HG03097 (cell line): ENCODE measurements around the gene SURF4.
"Not testable (repeated sequence)": the region's sequence is repeated elsewhere in the genome, so short reads cannot be mapped to it uniquely, and the experiment has no call there.

Source experiments
- ATAC-seq: cut with Tn5 transposase; IDR thresholded peaks from one replicate; pipeline ENCODE4 v1.9.1; 2021; ENCODE audit not compliant: unreplicated experiment, low FRiP score

SURF4 gene

DNA sequence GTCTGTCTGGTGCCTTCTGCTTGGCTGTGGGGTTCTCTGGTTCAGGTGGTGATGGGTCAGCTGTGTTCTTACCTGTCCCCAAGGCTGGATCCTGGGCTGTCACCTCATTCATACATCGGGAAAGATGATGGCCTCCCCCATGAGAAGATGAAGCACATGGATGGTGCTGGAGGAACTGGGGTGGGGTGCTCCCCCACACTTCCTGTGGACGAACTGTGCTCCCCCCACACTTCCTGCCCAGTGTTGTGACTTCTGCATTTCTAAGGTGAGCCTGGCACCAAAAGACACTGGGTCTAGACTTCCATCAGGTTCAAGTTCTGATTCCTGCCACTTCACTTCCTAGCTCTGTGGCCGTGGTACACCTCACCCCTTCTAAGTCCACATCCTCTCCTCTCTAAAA is 35.6 kb downstream of the SURF4 start:
- ATAC-seq, result no peak

DNA sequence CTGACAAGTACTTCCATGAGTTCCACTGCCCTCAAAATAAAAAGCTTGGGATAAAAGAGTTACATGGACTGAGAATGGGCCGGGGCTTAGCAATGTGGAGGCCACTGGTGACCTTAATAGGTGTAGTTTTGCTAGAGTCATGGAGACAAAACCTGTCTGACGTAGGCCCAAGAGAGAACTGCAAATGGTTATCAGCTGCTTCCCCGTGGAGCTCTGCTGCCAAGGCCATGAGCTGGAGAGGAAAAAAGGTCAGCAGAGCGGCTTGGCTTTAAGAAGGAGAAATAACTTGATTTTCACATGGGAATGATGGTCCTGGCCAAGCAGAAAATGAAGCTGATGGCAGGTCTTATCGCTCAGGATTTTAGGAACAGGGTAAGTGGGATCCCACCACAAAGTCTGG is 36.2 kb downstream of the SURF4 start:
- no peak for ATAC-seq

DNA sequence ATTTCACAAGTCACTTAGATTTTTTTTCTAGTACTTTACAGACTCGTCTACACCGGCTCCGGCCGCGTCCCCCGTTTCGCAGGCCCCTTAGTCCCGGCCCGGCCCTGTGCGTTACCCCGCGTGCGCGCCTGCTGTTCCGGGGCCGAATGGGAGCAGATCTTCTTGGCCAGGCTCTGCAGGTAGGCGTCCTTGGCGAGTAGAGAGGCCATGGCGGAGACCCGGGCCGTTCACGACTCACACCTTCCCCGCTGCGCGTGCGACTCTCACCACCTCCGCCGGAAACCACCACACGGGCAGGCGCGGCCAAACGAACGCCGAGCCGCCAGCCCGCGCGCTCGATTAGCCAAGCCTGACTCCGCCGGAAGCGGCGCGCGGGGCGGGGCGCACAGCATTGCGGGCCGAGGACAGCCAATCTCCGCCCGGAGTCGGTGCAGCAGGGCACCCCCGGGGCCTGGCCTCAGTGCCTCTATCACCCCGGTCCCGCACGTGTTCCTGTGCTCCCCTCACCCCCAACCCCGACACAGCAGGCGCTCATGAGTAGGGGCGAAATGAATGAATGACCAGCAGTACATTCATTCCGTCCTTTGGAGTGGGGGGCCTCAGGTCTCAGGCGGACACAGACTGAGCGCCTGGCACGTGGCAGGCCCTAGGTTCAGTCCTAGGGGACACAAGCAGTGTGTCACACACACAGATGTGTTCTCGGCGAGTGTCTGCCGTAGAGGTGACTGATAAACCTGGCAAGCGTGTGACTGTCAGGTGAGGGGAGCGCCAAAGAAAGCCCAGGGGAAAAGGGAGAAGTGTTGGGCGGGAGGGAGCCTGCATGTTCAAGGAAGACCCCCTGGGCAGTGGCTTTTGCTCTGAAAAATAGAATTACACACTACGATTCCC is 39.7 kb downstream of the SURF4 start, which contains the start of gene SURF6:
SURF6 (minus strand) TSS at position 265 of the 888 bp plus-strand sequence; CDS start at position 209, 56 bp downstream.
- peak; percentile 75 for ATAC-seq

DNA sequence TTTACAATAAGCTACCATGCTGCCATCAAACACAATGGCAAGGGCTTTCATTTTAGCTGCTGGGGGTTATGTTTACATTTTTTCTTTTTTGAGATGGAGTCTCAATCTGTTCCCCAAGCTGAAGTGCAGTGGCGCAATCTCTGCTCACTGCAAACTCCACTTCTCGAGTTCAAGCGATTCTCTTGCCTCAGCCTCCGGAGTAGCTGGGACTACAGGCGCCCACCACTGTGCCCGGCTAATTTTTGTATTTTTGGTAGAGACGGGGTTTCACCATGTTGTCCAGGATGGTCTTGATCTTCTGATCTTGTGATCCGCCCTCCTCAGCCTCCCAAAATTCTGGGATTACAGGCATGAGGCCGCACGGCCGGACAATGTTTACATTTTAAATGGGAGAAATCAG is 41.0 kb downstream of the SURF4 start:
- not testable (repeated sequence) for ATAC-seq

DNA sequence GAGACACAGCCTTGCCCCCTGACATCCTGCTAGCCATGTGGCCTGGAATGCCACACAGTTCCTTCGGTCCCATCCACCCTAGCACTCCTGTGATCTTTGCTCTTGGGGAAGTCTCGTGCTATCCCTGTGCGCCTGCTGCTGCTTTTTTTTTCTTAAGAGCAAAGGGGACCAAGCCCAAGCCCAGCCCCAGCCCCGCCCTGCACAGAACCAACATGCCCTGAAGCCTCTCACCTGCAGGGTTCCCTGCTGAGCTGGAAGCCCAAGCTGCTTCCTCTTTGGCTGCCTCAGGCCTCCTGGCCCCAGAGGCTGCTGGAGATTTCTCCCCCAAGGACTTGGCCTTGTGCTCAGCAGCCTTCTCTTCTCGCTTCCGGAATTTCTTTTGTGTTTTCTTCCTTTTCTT is 41.7 kb downstream of the SURF4 start:
- ATAC-seq, result no peak

DNA sequence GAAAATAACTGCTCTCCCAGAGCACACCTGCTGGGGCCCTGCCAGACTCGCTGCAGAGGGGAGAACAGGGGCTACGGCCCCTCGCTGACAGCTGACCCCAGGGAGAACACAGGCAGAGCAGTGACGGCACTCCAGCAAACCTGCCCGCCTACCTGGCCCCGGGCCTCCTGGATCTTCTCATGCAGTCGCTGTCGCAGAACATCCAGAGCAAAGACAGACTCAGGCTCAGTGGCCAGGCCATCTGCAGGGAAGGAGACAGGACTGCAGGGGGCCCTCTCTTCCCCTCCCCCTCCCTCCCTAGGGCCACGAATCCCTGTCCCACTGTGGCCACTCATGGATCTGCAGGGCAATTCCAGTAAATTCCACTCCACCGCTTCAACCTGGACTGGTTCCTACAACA is 42.3 kb downstream of the SURF4 start:
- no peak for ATAC-seq

DNA sequence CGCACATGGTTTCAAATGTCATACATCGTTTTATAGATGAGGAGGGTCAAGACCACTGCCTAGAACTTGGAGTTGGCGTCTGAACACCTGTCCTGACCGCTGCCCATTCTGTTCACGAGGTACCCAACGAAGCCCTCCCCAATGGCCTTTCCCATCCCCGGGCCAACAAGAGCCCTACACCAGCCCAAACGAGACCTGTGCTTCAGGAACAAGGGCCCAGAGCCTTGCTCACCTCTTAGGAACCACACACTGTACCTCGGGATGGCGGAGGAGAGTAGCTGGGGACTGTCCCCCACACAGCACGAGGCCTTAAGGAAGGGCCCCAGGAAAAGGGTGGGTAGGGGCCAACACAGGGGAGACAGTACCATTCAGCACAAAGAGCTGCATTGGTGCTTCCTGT is 42.8 kb downstream of the SURF4 start:
- no peak for ATAC-seq

DNA sequence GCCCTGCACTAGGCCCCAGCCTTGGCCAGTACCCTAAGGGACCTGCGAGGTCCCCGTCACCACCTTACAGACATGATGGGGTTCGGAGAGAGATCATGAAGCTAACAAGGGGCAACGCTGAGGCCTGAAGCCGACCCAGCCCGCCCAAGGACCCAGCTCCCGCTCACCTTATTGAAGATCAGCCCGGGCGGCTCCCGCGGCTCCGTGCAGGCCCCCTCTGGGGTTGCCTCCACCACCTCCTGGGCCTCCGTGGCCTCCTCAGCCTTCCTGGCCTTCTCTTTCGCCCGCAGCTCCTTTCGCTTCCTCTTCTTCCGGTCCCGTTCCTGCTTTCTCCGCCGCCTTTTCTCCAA is 43.5 kb downstream of the SURF4 start:
- ATAC-seq, result no peak

DNA sequence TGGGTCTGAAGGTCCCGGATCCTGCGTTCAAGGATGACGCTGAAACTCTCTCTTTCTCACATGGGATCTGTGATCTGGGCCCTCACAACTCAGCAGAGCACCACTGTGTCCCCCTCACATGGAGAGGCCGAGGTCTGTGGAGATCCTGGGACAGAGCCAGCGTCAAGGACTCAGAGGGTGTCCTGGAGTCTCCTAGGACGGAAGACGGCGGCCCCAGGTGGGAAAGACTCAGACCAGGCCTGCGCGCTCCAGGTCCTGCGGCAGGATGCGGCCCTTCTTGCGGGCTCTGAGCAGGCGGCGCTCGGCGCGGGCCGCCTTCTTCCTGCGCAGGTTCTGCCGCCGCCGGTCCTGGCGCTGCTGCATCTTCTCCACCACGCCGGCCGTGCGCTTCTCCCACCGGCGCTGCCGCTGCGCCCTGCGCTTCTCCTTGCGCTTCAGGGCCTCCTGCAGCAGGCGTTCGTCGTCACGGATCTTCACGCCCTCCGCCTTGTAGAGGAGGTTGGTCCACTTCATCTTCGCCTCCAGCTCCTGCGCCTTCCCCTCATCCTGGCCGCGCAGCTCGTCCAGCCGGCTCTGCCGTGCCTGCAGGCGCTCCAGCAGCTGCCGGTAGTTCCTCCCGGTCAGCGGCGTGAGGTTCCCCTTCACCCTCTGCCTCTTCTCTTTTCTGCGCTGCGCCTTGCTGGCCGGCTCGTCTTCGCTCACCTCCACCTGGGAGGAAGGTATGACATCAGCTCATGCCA is 44.0 kb downstream of the SURF4 start:
- no peak for ATAC-seq

DNA sequence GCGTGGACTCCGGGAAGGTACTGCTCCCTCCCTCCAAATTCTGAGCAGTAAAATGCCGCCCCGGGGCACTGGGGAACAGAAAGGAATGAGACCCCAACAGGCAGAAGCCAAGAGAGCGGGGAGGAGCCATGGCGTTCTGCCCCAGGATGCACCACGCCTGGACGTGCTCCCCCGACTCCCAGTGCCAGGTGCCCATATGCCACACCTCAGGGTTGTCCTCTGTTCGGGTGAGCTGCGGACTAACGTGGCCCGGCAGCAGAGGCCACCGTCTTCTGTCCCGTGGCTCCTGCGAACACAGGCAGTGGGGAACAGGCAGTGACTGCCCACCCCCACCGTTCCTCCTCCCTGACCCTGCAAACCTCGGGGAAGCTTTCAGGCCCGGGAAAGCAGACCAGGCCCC is 44.6 kb downstream of the SURF4 start:
- ATAC-seq, result no peak

DNA sequence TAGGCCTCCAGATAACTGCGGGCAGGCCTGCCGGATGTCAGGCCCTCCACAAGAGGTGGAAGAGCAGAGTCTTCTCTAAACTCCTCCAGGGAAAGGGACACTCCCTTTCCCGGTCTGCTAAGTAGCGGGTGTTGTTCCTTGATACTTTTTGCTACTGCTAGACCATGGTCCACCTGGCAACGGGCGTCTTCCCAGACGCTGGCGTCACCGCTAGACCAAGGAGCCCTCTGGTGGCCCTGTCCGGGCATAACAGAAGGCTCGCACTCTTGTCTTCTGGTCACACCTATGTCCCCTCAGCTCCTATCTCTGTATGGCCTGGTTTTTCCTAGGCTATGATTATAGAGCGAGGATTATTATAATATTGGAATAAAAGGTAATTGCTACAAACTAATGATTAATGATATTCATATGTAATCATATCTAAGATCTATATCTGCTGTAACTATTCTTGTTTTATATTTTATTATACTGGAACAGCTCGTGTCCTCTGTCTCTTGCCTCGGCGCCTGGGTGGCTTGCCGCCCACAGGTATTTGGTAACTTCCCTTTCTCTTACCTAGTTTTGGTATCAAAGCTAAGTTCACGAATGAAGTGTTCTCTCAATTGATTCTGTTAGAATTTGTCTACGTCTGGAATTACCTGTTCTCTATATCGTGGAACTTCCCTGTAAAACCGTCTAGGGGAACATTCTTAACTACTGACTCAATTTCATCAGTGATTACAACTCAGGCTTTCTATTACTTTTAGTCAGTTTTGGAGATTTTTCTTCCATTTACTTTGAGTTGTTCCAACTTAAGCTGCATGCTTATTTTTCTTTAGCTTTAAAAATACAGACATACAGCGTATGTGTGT is 46.3 kb downstream of the SURF4 start:
- not testable (repeated sequence) for ATAC-seq

DNA sequence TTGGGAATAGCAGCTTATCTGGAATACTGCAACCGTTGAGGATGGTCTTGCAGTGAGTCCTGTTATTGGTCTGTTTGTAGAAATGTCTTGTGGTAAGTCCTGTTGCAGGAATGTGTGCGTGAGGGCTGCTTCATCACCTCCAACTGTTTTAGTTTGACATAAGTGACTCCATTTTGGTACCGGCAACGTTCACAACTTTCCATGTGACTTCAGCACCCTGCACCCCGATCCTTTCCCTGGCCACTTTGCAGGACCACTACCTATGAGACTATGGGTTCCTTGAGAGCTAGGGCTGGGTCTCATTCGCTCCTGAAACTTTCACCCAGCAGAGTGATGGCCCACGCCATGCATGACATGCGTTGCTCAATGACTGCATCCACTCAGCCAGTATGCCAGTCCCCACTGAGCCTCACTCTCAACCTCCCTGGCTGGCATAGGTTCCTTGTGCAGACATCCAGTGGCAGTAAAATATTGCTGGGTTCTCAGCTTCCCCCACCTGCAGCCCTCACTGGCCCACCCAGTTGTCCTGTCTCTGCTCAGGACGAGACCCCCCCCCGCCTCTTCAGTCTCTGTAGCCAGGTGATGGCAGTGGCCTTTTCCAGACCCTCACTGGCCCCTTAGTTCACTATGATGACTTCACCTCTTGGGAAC is 47.9 kb downstream of the SURF4 start:
- ATAC-seq, result no peak

DNA sequence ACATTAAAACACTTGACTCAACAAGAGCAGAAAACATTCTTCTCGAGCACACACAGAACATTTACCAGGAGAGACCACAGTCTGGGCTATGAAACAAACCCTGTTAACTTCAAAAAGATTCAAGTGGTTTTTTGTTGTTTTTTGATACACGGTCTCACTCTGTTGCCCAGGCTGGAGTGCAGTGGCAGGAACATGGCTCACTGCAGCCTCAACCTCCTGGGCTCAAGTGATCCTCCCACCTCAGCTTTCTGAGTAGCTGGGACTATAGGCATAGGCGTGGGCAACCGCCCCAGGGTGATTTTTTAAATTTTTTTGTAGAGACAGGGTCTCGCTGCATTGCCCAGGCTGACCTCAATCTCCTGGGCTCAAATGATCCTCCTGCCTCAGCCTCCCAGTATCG is 48.8 kb downstream of the SURF4 start:
- ATAC-seq, result not testable (repeated sequence)

DNA sequence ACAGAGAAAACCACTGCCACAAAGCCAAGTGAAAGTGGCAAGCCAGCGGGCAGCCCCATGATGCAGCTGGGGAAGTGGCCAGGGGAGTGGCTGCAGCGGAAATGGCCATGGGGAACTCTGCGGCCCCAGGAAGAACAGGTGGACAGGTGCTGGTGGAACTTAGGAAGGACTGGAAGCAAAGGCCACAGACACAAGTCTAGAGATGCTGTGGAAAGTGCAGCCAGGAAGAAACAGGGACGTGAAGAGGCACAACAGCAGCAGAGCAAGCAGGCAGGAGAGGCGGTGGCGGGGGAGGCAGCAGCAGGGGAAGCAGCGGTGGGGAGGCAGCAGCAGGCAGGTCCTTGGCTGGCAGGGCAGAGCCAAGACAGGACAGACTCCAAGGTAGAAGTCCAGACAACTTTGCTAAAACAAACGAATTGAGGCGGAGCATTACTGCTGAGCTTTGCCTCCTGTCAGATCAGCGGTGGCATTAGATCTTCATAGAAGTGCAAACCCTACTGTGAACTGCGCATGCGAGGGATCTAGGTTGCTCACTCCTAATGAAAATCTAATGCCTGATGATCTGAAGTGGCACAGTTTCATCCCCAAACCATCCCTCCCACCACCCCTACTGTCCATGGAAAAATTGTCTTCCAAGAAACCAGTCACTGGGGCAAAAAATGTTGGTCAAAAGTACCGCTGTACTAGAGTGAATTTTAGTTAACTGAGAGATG is 51.7 kb downstream of the SURF4 start:
- no peak for ATAC-seq

DNA sequence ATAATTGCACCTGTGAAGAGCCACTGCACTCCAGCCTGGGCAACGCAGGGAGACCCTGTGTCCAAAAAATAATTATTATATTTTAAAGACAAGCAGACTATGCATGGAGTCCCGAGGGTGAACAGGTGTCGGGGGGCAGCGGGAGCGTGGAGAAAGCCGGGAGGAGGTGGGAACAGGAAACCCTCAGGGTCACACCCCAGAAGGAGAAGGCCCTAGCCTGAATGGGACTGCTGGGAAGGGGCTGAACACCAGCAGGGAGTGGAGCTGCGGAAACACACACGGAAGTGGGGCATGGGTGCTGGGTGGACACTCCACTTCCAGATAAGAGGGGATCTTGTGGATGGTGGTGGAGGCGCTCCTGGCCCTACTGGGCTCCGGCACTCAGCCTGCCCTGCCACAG is 52.6 kb downstream of the SURF4 start:
- no peak for ATAC-seq

DNA sequence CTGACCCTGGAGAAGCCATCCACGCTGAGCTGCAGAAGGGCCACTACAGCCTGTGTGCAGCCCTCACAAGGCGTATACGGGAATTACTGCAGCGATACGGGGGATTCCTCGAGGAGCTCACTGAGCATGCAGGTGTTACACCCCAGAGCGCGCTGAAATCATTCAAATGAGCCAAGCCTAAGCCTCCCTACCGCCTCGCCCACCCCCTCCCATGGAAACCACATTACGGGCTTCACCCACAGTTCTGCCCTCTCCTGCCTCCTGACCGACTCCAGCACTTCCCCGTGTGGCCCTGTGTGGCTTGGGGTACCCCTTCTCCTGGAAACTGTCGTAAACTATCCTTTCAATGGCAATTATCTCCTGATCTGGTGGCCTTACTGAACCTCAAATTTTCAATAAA is 53.2 kb downstream of the SURF4 start:
- ATAC-seq, result no peak

DNA sequence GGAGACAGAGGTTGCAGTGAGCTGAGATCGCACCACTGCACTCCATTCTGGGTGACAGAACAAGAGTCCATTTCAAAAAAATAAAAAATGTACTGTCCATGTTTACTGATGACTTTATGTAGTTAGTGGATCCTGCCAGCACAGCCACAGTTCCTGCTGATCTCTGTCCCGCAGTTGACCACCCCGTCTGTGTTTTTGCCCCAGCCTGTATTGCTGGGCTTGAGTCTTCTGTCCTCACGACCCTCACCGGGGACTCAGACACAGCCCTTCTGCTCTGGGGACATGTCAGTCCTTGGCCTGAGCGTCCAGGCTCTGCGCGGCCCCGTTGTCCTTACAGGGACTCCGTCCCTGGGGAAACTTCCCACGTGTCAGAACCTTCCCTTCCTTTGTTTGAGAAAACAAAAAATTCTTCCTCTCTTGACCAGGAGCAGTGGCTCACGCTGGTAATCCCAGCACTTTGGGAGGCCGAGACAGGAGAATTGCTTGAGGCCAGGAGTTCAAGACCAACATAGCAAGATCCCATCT is 54.4 kb downstream of the SURF4 start:
- no peak for ATAC-seq

DNA sequence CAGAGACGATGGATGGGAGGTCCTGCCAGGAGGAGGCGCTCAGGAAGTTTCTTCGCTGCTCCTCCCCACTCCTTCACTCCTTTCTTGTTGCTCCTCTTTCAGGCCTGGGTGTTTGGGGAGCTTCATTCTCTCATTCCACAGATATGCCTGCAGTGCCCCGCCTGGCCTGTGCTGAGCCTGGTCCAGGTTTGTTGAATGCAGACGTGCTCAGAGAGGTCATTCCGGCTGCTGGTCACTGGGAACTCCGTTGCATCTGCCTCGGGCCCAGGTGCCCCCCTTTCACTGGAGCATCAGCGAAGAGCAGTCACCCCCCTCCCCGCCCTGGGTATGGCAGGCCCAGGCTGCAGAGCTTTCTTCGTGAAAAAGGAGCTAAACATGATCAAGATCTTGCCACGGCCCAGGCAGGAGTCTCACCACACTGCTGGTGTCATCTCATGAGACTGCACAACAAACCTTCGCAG is 55.4 kb downstream of the SURF4 start:
- ATAC-seq, result no peak

DNA sequence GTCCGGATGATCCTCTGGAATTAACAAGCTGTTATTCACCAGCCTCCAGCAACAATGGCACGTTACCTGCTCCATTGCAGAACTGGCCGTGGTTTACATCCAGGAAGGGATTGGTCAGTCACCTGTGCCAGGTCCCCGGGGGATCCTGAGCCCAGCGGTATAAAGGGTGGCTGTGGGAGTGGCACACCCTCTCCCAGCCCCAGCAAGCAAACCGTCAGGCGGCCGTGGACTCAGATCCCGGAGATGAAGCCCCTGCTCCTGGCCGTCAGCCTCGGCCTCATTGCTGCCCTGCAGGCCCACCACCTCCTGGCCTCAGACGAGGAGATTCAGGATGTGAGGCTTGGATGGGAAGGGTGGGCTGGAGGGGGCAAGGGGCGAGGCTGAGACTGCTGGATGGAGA is 58.3 kb downstream of the SURF4 start:
- ATAC-seq, result not testable (repeated sequence)

DNA sequence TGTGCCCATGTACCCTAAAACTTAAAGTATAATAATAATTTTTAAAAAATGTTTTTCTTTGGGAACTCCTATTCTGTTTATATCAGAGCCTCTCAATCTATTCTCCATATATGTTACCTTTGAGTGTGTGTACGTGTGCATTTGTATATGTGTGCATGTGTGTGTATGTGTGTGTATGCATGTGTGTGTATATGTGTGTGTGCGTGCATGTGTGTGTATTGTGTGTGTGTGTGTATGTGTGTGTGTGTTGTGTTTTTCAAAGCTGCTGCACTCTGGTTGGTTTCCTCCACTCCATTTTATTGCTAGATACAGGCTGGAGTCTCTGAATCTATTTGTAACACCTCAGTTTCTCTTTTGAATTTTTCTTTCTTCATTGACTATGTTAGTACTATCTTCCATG is 59.9 kb downstream of the SURF4 start:
- no peak for ATAC-seq
